Trophoblast cell (in vitro differentiated cells and primary cell): ENCODE results near the gene GRK1.

ENCODE experiments used
- DNase-seq, 2 donors: peaks; one replicate each; pipeline ENCODE4 v3.0.0-alpha.2; 2016
- H2AFZ ChIP-seq: 2 replicates; pipeline ENCODE4 v1.6.1; 2013; ENCODE audit warnings: low read length, moderate library complexity, mild to moderate bottlenecking; ENCODE audit not compliant: insufficient read depth, poor library complexity
- H2AK5ac ChIP-seq: 2 replicates; pipeline ENCODE4 v1.6.1; 2013; ENCODE audit warnings: mild to moderate bottlenecking, low read length
- H2BK120ac ChIP-seq: 2 replicates; pipeline ENCODE4 v1.6.1; 2013; ENCODE audit warnings: low read length, mild to moderate bottlenecking, moderate library complexity; ENCODE audit not compliant: insufficient read depth, poor library complexity
- H2BK12ac ChIP-seq: 2 replicates; pipeline ENCODE4 v1.6.1; 2013; ENCODE audit warnings: mild to moderate bottlenecking, low read length, moderate library complexity
- H2BK5ac ChIP-seq: 2 replicates; pipeline ENCODE4 v1.6.1; 2013; ENCODE audit warnings: low read length, low read depth, moderate library complexity, mild to moderate bottlenecking; ENCODE audit not compliant: poor library complexity
- H3K14ac ChIP-seq: 2 replicates; pipeline ENCODE4 v1.6.1; 2013; ENCODE audit warnings: mild to moderate bottlenecking, low read length
- H3K18ac ChIP-seq: 2 replicates; pipeline ENCODE4 v1.6.1; 2013; ENCODE audit warnings: mild to moderate bottlenecking, low read length
- H3K23ac ChIP-seq: 2 replicates; pipeline ENCODE4 v1.6.1; 2013; ENCODE audit warnings: low read length
- H3K27ac ChIP-seq: 2 replicates; pipeline ENCODE4 v1.5.1; 2013; ENCODE audit warnings: low read depth, mild to moderate bottlenecking, inconsistent platforms, low read length, moderate library complexity
- H3K27me3 ChIP-seq: 2 replicates; pipeline ENCODE4 v1.6.1; 2013; ENCODE audit warnings: inconsistent platforms, mild to moderate bottlenecking, low read length, moderate library complexity; ENCODE audit not compliant: insufficient read depth
- H3K36me3 ChIP-seq, 2 experiments: 1 replicate in 1 of 2; 2 replicates in 1 of 2; pipeline ENCODE4 v1.6.1; 2013; ENCODE audit warnings: low read length in 2 of 2, mild to moderate bottlenecking in 2 of 2, moderate library complexity in 1 of 2; ENCODE audit not compliant: insufficient read depth in 2 of 2, control insufficient read depth in 1 of 2
- H3K4ac ChIP-seq: 2 replicates; pipeline ENCODE4 v1.6.1; 2013; ENCODE audit warnings: low read depth, mild to moderate bottlenecking, low read length, moderate library complexity
- H3K4me1 ChIP-seq, 2 experiments: 1 replicate in 1 of 2; 2 replicates in 1 of 2; pipeline ENCODE4 v1.6.1; 2013; ENCODE audit warnings: low read length in 2 of 2, mild to moderate bottlenecking in 2 of 2, moderate library complexity in 1 of 2; ENCODE audit not compliant: insufficient read depth in 2 of 2, control insufficient read depth in 1 of 2
- H3K4me2 ChIP-seq: 2 replicates; pipeline ENCODE4 v1.6.1; 2013; ENCODE audit warnings: inconsistent platforms, mild to moderate bottlenecking, low read length, moderate library complexity
- H3K4me3 ChIP-seq: 2 replicates; pipeline ENCODE4 v1.5.1; 2013; ENCODE audit warnings: mild to moderate bottlenecking, low read depth, low read length, inconsistent platforms
- H3K79me1 ChIP-seq: one replicate; pipeline ENCODE4 v1.6.1; 2013; ENCODE audit warnings: low read length
- H3K79me2 ChIP-seq: 2 replicates; pipeline ENCODE4 v1.6.1; 2013; ENCODE audit warnings: low read length, mild to moderate bottlenecking; ENCODE audit not compliant: control insufficient read depth, insufficient read depth, poor library complexity
- H3K9ac ChIP-seq: 2 replicates; pipeline ENCODE4 v1.6.1; 2013; ENCODE audit warnings: mild to moderate bottlenecking, low read length
- H3K9me3 ChIP-seq: 2 replicates; pipeline ENCODE4 v1.6.1; 2013; ENCODE audit warnings: low read depth, mild to moderate bottlenecking, control low read depth, inconsistent platforms, low read length; ENCODE audit not compliant: insufficient read depth
- H4K12ac ChIP-seq: 2 replicates; pipeline ENCODE4 v1.6.1; 2013; ENCODE audit warnings: low read depth, mild to moderate bottlenecking, low read length, moderate library complexity
- H4K8ac ChIP-seq: 2 replicates; pipeline ENCODE4 v1.6.1; 2013; ENCODE audit warnings: low read depth, mild to moderate bottlenecking, low read length, moderate library complexity
- H4K91ac ChIP-seq: one replicate; pipeline ENCODE4 v1.6.1; 2013; ENCODE audit warnings: low read depth, mild to moderate bottlenecking, low read length, moderate library complexity
- WGBS: extraction: QIAGEN DNeasy Blood & Tissue Kit; methylation state at CpG from one replicate; pipeline ENCODE4 v1.1.7; 2013; ENCODE audit warnings: missing lambda C conversion rate; ENCODE audit not compliant: insufficient read length, insufficient coverage; ENCODE audit errors: extremely low coverage; 5-methylcytosine and 5-hydroxymethylcytosine counted together

Gene GRK1

GRCh38 chr13:113648216-113648610 lies 18.8 kb upstream of the GRK1 start:
- no peak overlapping the region for H4K12ac ChIP-seq
- H3K4me3 ChIP-seq: no peak overlapping the region
- H3K79me2 ChIP-seq: no peaks in the 10 kb centered on the region
- H2AFZ ChIP-seq: no peak overlapping the region
- H2AK5ac ChIP-seq: no peak overlapping the region
- H3K4me1 ChIP-seq: peaks cover 0 to 3% of the 10 kb centered on the region in 2 experiments
- no peak overlapping the region for H3K27ac ChIP-seq
- no peaks in the 10 kb centered on the region for H3K9me3 ChIP-seq
- H2BK120ac ChIP-seq: no peak overlapping the region
- no peak overlapping the region for H3K4me2 ChIP-seq
- no peak overlapping the region for H3K18ac ChIP-seq
- H3K9ac ChIP-seq: no peak overlapping the region
- H3K14ac ChIP-seq: no peak overlapping the region
- H3K79me1 ChIP-seq: no peaks in the 10 kb centered on the region
- H4K8ac ChIP-seq: no peak overlapping the region
- H3K36me3 ChIP-seq: peaks cover 3 to 5% of the 10 kb centered on the region in 2 experiments
- DNase-seq: no peak
- H3K23ac ChIP-seq: no peak overlapping the region
- no peak overlapping the region for H4K91ac ChIP-seq
- no peak overlapping the region for H2BK12ac ChIP-seq
- H3K4ac ChIP-seq: no peak overlapping the region
- H2BK5ac ChIP-seq: no peak overlapping the region
- no peaks in the 10 kb centered on the region for H3K27me3 ChIP-seq
- no CpG with 5 or more reads among the region's 13 CpGs for WGBS

DNA sequence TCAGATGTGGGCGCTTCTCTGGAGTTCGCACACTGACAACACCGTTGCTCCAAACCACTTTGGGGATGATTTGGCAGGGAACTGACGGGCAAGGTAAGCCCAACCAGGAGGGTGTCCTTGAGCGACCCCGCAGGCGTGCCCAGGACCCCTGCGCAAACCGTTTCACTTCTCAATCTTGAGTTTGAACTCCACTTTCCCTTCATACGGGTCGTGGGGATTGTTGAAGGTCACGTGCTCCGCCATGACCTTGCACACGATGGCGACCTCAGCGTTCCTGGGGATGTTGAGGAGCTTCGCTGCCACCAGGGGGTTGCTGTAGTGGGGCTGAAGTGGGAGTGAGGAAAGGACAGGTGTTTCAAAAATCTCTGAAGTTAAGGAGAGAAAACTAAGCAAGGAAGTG lies 17.8 kb upstream of the GRK1 start:
- Histone ChIP-seq H2AFZ (no peak overlapping the region), H2AK5ac (no peak overlapping the region)

DNA sequence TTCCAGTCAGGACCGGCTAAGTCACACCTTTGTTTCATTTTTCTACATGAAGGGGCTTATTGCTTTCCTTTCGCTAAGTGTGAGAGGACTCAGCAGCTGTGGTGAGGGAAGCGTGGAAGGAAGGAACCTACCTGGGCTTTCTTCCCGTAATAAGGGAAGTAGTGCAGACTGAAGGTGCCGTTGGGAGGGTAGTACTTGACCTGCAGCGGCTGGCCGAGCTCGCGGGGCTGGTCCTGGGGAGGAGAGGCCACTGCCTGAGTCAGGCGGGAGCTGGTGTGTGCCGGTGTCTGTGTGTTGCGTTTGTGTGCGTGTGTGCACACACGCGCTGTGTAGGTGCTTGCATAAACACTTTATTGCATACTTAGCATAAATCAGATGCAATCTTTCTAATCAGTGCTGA lies 16.7 kb upstream of the GRK1 start:
- Histone ChIP-seq H3K23ac (no peak overlapping the region), H2BK12ac (no peak overlapping the region)

More for the DNA sequence above, 17.8 kb upstream of the GRK1 start:
- Histone ChIP-seq H3K23ac (no peak overlapping the region), H3K14ac (no peak overlapping the region), H3K27ac (no peak overlapping the region), H4K8ac (no peak overlapping the region), H2BK5ac (no peak overlapping the region), H4K91ac (no peak overlapping the region), H3K18ac (no peak overlapping the region), H3K79me1 (no peaks in the 10 kb centered on the region), H3K36me3 (peaks cover 3 to 5% of the 10 kb centered on the region in 2 experiments), H3K4me3 (no peak overlapping the region), H3K9ac (no peak overlapping the region), H3K4me1 (peaks cover 0 to 3% of the 10 kb centered on the region in 2 experiments), H3K9me3 (no peaks in the 10 kb centered on the region), H4K12ac (no peak overlapping the region), H2BK12ac (no peak overlapping the region), H3K27me3 (no peaks in the 10 kb centered on the region), H3K79me2 (no peaks in the 10 kb centered on the region), H3K4ac (no peak overlapping the region), H3K4me2 (no peak overlapping the region), H2BK120ac (no peak overlapping the region)
- WGBS: no CpG with 5 or more reads among the region's 17 CpGs
- no peak for DNase-seq

DNA sequence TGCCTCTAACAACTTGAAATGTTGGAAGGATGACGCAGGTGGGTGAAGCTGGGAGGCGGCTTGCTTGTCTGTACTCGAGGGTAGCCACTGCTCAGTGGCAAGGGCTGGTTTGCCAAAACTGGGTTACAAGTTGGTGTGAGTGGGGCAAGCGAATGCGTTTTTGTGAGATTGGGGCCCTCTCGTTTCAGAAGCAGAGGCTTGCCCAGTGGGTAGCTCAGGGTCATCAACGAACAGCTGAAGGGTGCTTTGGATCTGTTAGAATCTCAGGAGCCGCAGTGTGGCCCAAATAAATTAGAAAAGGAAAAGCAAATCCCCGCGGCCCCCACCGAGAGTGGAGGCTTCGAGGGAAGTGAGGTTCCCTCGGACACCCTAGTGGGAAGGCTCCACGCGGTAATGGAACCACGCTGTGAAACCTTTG lies 16.3 kb upstream of the GRK1 start:
- H3K79me1 ChIP-seq: no peaks in the 10 kb centered on the region
- no peak overlapping the region for H3K27ac ChIP-seq
- H2BK120ac ChIP-seq: no peak overlapping the region
- H3K9me3 ChIP-seq: no peaks in the 10 kb centered on the region
- no peaks in the 10 kb centered on the region for H3K79me2 ChIP-seq
- H3K27me3 ChIP-seq: no peaks in the 10 kb centered on the region
- H2AFZ ChIP-seq: no peak overlapping the region
- H2BK5ac ChIP-seq: no peak overlapping the region
- H4K8ac ChIP-seq: no peak overlapping the region
- no peak overlapping the region for H3K4ac ChIP-seq
- H3K18ac ChIP-seq: no peak overlapping the region
- H3K23ac ChIP-seq: no peak overlapping the region
- peaks cover 0 to 3% of the 10 kb centered on the region in 2 experiments for H3K4me1 ChIP-seq
- H3K14ac ChIP-seq: no peak overlapping the region
- H4K12ac ChIP-seq: no peak overlapping the region
- H2BK12ac ChIP-seq: no peak overlapping the region
- WGBS: no CpG with 5 or more reads among the region's 16 CpGs
- H3K4me3 ChIP-seq: no peak overlapping the region
- H4K91ac ChIP-seq: no peak overlapping the region
- peaks cover 3 to 5% of the 10 kb centered on the region in 2 experiments for H3K36me3 ChIP-seq
- H3K4me2 ChIP-seq: no peak overlapping the region
- H3K9ac ChIP-seq: no peak overlapping the region
- DNase-seq: no peak
- H2AK5ac ChIP-seq: no peak overlapping the region

More for the DNA sequence above, 16.7 kb upstream of the GRK1 start:
- H3K4ac ChIP-seq: no peak overlapping the region
- no peaks in the 10 kb centered on the region for H3K79me2 ChIP-seq
- H3K9me3 ChIP-seq: no peaks in the 10 kb centered on the region
- no peak overlapping the region for H4K91ac ChIP-seq
- H2BK5ac ChIP-seq: no peak overlapping the region
- no peak overlapping the region for H3K4me2 ChIP-seq
- no peaks in the 10 kb centered on the region for H3K27me3 ChIP-seq
- no peaks in the 10 kb centered on the region for H3K79me1 ChIP-seq
- H4K12ac ChIP-seq: no peak overlapping the region
- H3K27ac ChIP-seq: no peak overlapping the region
- H4K8ac ChIP-seq: no peak overlapping the region
- H3K4me1 ChIP-seq: peaks cover 0 to 3% of the 10 kb centered on the region in 2 experiments
- DNase-seq: no peak
- H3K4me3 ChIP-seq: no peak overlapping the region
- no peak overlapping the region for H3K18ac ChIP-seq
- no peak overlapping the region for H2AFZ ChIP-seq
- H3K9ac ChIP-seq: no peak overlapping the region
- H3K36me3 ChIP-seq: peaks cover 3 to 5% of the 10 kb centered on the region in 2 experiments
- H3K14ac ChIP-seq: no peak overlapping the region
- WGBS: no CpG with 5 or more reads among the region's 15 CpGs
- no peak overlapping the region for H2BK120ac ChIP-seq
- no peak overlapping the region for H2AK5ac ChIP-seq
